Measurements from ENCODE around the gene PKN2.

The PKN2 gene

GRCh38 chr1:88673446-88673845 is 10.6 kb upstream of the PKN2 start:
- no peak for DNase-seq
- Histone ChIP-seq H3K79me2 (ENCODE audit: low read length) (no peaks in the 10 kb centered on the region), H3K9me3 (replicated peaks; ENCODE audit: insufficient read depth, low read length) (no peaks in the 10 kb centered on the region), H3F3A (ENCODE audit: insufficient read depth, low read length) (no peaks in the 10 kb centered on the region), H3K4me3 (ENCODE audit: low read length) (no peak overlapping the region), H3K27me3 (replicated peaks; ENCODE audit: insufficient read depth, low read length) (no peaks in the 10 kb centered on the region), H3K4me2 (ENCODE audit: low read depth, low read length) (no peak overlapping the region), H3K36me3 (replicated peaks; ENCODE audit: insufficient read depth, low read length) (no peaks in the 10 kb centered on the region), H2AFZ (ENCODE audit: low read length) (no peak overlapping the region), H3K27ac (ENCODE audit: low read length) (no peak overlapping the region), H3K9ac (ENCODE audit: low read length) (no peak overlapping the region), H3K9me2 (replicated peaks; ENCODE audit: insufficient read depth, low read length) (no peaks in the 10 kb centered on the region), H4K20me1 (ENCODE audit: insufficient read depth, low read length) (no peaks in the 10 kb centered on the region), H3K4me1 (ENCODE audit: low read length) (no peaks in the 10 kb centered on the region)
- TF ChIP-seq EZH2phosphoT487 (IDR thresholded peaks at IDR 0.05; ENCODE audit: low read length) (no peak), CTCF (IDR thresholded peaks at IDR 0.05; ENCODE audit: low read length) (no peak), EZH2 (optimal IDR thresholded peaks at IDR 0.05; ENCODE audit: low read depth, low read length) (no peak)

GRCh38 chr1:88678405-88678804 is 5.7 kb upstream of the PKN2 start:
- TF ChIP-seq EZH2 (optimal IDR thresholded peaks at IDR 0.05; ENCODE audit: low read depth, low read length) (no peak), EZH2phosphoT487 (IDR thresholded peaks at IDR 0.05; ENCODE audit: low read length) (no peak), CTCF (IDR thresholded peaks at IDR 0.05; ENCODE audit: low read length) (no peak)
- no peak for DNase-seq
- Histone ChIP-seq H3K4me2 (ENCODE audit: low read depth, low read length) (no peak overlapping the region), H3K79me2 (ENCODE audit: low read length) (peaks cover 7% of the 10 kb centered on the region), H4K20me1 (ENCODE audit: insufficient read depth, low read length) (no peaks in the 10 kb centered on the region), H3K36me3 (replicated peaks; ENCODE audit: insufficient read depth, low read length) (no peaks in the 10 kb centered on the region), H3K9me3 (replicated peaks; ENCODE audit: insufficient read depth, low read length) (no peaks in the 10 kb centered on the region), H3K4me1 (ENCODE audit: low read length) (peaks cover 5% of the 10 kb centered on the region; the same call in 1 of the 2 replicates), H3F3A (ENCODE audit: insufficient read depth, low read length) (peaks cover 9% of the 10 kb centered on the region), H3K9ac (ENCODE audit: low read length) (no peak overlapping the region), H3K9me2 (replicated peaks; ENCODE audit: insufficient read depth, low read length) (no peaks in the 10 kb centered on the region), H3K27me3 (replicated peaks; ENCODE audit: insufficient read depth, low read length) (no peaks in the 10 kb centered on the region), H3K27ac (ENCODE audit: low read length) (no peak overlapping the region), H3K4me3 (ENCODE audit: low read length) (no peak overlapping the region), H2AFZ (ENCODE audit: low read length) (no peak overlapping the region)

GRCh38 chr1:88680471-88680870 is 3.6 kb upstream of the PKN2 start:
- H3F3A ChIP-seq (ENCODE audit: insufficient read depth, low read length): peaks cover 26% of the 10 kb centered on the region
- H3K36me3 ChIP-seq (replicated peaks; ENCODE audit: insufficient read depth, low read length): no peaks in the 10 kb centered on the region
- H3K9ac ChIP-seq (ENCODE audit: low read length): no peak overlapping the region
- no peaks in the 10 kb centered on the region for H3K27me3 ChIP-seq (replicated peaks; ENCODE audit: insufficient read depth, low read length)
- H3K79me2 ChIP-seq (ENCODE audit: low read length): peaks cover 16% of the 10 kb centered on the region
- H3K27ac ChIP-seq (ENCODE audit: low read length): no peak overlapping the region
- TF ChIP-seq EZH2 (optimal IDR thresholded peaks at IDR 0.05; ENCODE audit: low read depth, low read length) (no peak), CTCF (IDR thresholded peaks at IDR 0.05; ENCODE audit: low read length) (no peak)
- peaks cover 5% of the 10 kb centered on the region; the same call in 1 of the 2 replicates for H3K4me1 ChIP-seq (ENCODE audit: low read length)
- no peak overlapping the region for H3K4me3 ChIP-seq (ENCODE audit: low read length)
- no peaks in the 10 kb centered on the region for H3K9me3 ChIP-seq (replicated peaks; ENCODE audit: insufficient read depth, low read length)
- H3K4me2 ChIP-seq (ENCODE audit: low read depth, low read length): no peak overlapping the region
- no peak overlapping the region for H2AFZ ChIP-seq (ENCODE audit: low read length)
- no peaks in the 10 kb centered on the region for H3K9me2 ChIP-seq (replicated peaks; ENCODE audit: insufficient read depth, low read length)
- H4K20me1 ChIP-seq (ENCODE audit: insufficient read depth, low read length): no peaks in the 10 kb centered on the region
- no peak for DNase-seq
